Stimulated activated CD4-positive, alpha-beta T cell treated with anti-CD3 and anti-CD28 coated beads, Interleukin-12 subunit alpha, Interleukin-12 subunit beta, amount 100 ng/mL, for 48 hours (primary cell): ENCODE data around the gene KDM8.

Source experiments
- DNase-seq, 3 donors: peaks; one replicate each; pipeline ENCODE4 v3.0.0-alpha.2; 2020; ENCODE audit warnings: low read depth in 2 of 3, low spot score in 1 of 3

The KDM8 gene

GRCh38 chr16:27228621-27229501 is 25.5 kb downstream of the KDM8 start:
- no peak for DNase-seq

DNA sequence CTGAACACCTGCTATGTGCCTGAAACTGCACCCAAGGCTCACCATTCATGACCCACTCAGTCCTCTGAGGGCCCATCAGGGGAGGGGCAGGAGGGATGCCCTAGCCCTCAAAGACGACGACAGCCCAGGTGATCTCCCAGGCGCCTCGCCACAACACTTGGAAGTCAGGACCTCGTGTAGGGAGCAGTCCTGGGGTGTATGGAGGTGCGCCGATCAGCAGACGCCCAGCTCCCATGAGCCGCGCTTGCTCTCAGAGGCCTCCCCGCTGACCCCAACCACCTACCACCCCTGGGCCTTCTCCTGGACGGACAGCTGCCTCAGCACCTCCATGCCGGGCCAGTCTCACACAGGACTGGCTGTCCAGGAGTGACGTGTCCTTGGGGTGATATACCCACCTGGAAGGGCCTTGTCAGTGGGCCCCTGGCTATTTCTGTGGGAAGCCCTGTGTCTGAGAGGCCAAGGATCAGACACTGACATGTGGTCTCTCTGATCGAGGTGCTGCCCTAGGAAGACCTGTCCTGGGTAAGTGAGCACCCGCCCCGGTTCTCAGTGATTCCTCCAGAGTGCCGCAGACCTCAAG is 26.7 kb downstream of the KDM8 start:
- no peak for DNase-seq

GRCh38 chr16:27230562-27231001 is 27.3 kb downstream of the KDM8 start:
- DNase-seq: peak in 2 of 3 donors; percentile 50 to 51

GRCh38 chr16:27231692-27232060 is 28.4 kb downstream of the KDM8 start:
- DNase-seq: no peak

- peak in 2 of 3 donors; percentile 45 to 52 for DNase-seq
These were observed 29.0 kb downstream of the KDM8 start for GRCh38 chr16:27232061-27232900.

DNA sequence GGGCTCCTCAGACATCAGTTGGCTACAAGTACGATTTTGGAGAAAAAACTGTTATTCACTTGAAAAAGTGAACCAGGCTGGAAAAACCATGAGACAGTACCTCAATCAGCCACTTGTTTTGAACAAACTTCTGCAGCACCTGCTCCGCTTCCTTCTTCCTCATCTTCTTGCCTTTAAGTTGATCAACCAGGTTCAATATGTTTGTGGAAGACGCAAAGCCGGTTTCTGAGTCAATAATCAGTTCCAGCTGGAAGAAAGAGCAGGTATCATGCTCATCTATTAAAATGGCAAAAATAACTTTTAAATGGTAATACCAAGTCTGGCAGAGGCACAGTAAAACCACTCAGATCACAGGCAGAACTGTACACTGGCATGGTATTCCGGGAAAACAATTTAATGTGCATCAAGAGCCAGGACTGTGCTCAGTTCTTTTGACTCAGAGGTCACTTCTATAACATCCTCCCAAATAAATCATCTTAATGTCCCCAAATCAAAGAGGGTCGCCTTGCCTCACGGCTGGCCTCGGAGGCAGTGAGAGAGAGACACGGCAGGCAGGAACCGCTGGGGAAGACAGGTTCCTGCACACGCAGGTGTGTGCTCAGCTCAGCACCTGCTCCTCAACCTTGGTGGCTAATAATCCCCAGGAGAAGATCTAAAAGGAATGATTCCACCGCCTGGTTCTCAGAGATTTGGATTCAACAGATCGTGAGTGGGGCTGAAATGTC is 29.7 kb downstream of the KDM8 start:
- DNase-seq: no peak

DNA sequence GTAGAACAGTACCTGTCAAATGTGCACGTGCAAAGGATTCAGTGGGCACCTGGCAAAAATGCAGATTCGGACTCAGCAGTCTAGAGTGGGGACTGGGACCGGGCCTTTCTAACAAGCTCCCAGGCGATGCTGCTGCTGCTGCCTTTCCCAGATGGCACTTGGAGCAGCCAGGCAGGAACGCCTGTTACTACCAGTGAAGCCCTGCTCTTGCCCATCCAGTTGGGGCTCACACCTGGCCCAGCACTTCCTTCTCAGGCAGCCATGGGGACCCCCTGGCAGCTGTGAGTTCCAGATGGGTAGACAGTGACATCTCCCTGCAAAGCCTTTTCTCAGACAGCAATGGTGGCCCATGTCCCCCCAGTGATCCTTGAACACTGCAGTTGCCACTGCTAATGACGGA is 30.4 kb downstream of the KDM8 start:
- DNase-seq: no peak

GRCh38 chr16:27234171-27234570 is 30.8 kb downstream of the KDM8 start:
- DNase-seq: no peak

GRCh38 chr16:27234603-27235002 is 31.3 kb downstream of the KDM8 start:
- DNase-seq: no peak

DNA sequence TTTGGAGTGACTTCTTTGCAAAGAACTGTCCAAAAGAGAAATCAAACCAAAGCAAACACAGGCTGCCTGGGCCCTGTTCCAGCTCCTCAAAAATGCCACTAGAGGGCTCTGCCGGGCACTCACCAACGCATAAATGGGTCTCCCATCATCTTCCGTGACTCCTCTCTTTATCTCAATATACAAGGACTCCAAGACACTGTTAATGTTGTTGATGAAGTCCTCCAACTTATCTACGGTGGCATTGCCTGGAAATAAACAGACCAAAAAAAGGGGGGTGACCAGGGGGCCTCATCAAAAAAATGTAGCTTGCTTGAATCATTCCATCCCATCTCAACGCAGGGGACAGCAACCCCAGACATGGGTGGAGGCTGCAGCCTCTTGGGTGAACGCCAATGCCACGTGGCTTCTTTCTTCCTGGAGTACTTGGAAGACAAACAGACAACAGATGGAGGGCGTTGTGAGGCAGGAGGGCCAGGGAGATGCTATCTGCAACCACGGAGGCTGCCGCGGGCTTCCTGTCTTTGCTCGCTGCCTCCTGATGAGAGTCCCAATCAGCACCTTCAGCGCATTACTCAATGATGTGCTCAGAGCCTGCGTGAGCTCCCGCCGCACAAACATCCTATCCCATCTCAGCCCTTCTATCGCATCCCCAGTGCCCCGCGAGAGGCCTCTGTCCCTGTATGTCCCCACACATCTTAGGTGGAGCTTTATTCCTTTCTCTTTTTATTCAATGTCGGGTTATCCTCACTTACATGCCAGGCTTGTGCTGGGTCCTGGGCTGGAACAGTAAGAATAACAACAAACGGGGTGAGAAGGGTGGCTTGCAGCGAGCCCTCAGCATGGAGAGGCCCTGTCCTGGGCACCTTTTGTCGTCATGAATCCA is 32.0 kb downstream of the KDM8 start:
- peak; percentile 63 to 77 (median 71) for DNase-seq

- DNase-seq: no peak
These were observed 32.6 kb downstream of the KDM8 start for GRCh38 chr16:27235938-27236245.

- no peak for DNase-seq
These were observed 33.4 kb downstream of the KDM8 start for GRCh38 chr16:27236635-27237218.

DNA sequence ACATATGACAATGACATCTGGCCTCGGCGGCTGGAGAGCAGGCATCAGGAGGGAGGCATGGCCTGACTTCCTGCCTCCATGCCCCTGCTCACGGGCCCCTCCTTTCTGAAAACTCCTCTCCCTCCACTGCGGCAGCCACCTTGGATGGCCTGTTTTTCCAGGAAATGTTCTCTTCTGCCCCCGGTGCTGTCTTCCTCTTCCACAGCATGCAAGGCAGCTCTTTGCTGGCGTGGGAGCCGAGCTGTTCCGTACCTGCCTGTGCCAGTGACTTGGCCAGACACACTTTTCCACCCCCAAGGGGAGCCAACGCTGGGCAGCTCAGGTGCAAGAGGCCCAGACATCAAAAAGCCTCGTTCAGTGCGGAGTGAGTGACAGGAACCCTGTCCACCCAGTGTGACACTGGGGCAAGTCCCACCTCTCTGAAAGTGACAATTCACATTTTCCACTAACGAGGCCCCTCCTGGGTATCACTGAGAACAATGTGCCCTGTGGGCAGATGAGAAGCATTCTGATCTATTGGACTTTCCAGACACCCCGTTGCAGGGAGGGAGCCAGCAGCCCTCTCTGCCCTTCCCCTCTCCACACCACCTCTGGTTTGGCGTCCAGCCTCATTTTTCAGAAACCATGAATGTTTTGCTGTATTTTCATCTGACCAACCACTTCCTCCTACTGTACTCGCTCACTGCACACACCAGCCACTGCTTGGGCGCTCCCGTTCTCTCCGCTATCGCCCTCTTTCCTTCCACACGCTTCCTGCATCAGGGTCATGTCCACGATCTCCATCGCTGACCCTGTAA is 34.1 kb downstream of the KDM8 start:
- peak; percentile 69 to 84 (median 75) for DNase-seq

DNA sequence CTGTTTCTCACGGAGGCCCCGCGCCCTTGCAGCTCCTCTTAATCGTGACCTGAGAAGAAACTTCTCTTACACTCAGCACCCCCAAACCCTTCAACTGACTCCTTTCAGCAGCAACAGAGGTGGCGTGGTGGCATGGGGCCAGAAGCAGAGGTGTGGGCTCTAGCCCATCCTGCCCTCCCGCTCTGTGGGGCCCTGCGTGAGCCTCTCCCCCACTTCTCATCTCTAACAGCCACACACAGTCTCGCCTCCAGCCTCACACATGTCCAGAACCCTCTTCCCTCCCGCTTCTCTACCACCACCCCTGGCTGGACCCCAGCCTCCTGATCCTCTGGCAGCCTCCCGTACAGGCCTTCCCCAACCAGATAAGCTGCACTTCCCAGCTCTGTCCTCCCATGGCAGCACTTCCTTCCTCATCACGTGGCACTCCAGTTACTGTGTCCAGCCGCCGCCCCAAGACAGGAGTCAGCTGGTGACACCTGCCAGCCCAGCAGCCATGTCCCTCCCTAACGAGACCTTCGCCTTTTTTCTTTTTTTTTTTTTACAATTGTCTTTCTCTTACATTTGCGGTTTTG is 34.8 kb downstream of the KDM8 start:
- peak in 1 of 3 donors; percentile 26 for DNase-seq

- DNase-seq: no peak
These were observed 35.3 kb downstream of the KDM8 start for GRCh38 chr16:27238591-27238990.

GRCh38 chr16:27239026-27239425 is 35.7 kb downstream of the KDM8 start:
- no peak for DNase-seq

DNA sequence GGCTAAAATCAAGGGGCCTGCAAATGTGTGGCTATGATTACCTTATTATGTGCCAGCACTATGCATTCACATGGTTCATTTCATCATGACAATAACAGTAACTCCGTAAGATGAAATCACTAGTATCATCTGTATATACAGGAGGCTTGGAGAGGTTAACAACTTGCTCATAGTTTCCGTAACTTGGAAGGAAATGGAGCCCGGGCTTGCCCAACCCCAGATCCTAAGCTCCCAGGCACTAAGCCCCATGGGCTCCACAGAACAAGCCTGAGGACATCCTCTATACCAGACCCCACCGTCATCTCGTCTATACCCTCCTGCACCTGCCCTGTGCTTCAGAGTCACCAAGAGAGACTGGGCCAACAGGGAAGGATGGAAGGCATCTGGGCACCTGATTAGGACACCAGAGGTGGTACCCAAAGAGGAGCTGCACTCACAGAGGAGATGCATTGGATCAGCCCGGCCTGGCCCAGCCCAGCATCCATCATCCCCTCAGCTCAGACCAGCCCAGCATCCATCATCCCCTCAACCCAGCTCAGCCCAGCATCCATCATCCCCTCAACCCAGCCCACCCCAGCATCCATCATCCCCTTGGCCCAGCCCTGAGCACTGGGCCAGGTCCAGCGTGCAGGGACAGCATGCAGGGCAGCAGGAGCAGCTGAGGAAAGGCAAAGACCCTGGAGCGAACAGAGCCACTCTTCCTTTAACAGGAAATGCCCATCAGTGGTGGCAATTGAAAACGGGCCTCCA is 36.8 kb downstream of the KDM8 start:
- DNase-seq: no peak

GRCh38 chr16:27240948-27241531 is 37.7 kb downstream of the KDM8 start:
- DNase-seq: no peak
